ENCODE data around the gene TBC1D19.

Gene TBC1D19

GRCh38 chr4:26732356-26732755, 148.5 kb downstream of the TBC1D19 start:
- Histone ChIP-seq H3K9me3 (ENCODE audit: low read length) (no peaks in the 10 kb centered on the region), H3K79me2 (ENCODE audit: insufficient read depth, low read length) (no peaks in the 10 kb centered on the region), H3K27ac (ENCODE audit: low read depth, low read length, poor library complexity, severe bottlenecking) (no peak overlapping the region), H3K4me1 (ENCODE audit: insufficient read depth, low read length, severe bottlenecking) (no peaks in the 10 kb centered on the region), H3K4me3 (ENCODE audit: low read depth, low read length, poor library complexity, severe bottlenecking) (no peak overlapping the region), H3K36me3 (ENCODE audit: insufficient read depth, low read length) (no peaks in the 10 kb centered on the region), H4K20me1 (ENCODE audit: insufficient read depth, low read length) (no peaks in the 10 kb centered on the region), H3F3A (ENCODE audit: insufficient read depth, low read length) (no peaks in the 10 kb centered on the region), H2AFZ (ENCODE audit: low read length) (no peak overlapping the region), H3K9me2 (ENCODE audit: low read depth, low read length) (no peaks in the 10 kb centered on the region), H3K27me3 (ENCODE audit: insufficient read depth, low read length) (no peaks in the 10 kb centered on the region), H3K9ac (ENCODE audit: low read length) (no peak overlapping the region), H3K4me2 (ENCODE audit: low read length) (no peak overlapping the region)
- TF ChIP-seq CTCF (IDR thresholded peaks at IDR 0.05; ENCODE audit: low read length), result no peak

GRCh38 chr4:26736621-26737020, 152.7 kb downstream of the TBC1D19 start:
- Histone ChIP-seq H3K36me3 (ENCODE audit: insufficient read depth, low read length) (no peaks in the 10 kb centered on the region), H3F3A (ENCODE audit: insufficient read depth, low read length) (no peaks in the 10 kb centered on the region), H3K4me2 (ENCODE audit: low read length) (no peak overlapping the region), H3K4me1 (ENCODE audit: insufficient read depth, low read length, severe bottlenecking) (no peaks in the 10 kb centered on the region), H3K4me3 (ENCODE audit: low read depth, low read length, poor library complexity, severe bottlenecking) (no peak overlapping the region), H3K27me3 (ENCODE audit: insufficient read depth, low read length) (no peaks in the 10 kb centered on the region), H2AFZ (ENCODE audit: low read length) (no peak overlapping the region), H3K9me3 (ENCODE audit: low read length) (no peaks in the 10 kb centered on the region), H4K20me1 (ENCODE audit: insufficient read depth, low read length) (no peaks in the 10 kb centered on the region), H3K9me2 (ENCODE audit: low read depth, low read length) (no peaks in the 10 kb centered on the region), H3K9ac (ENCODE audit: low read length) (no peak overlapping the region), H3K79me2 (ENCODE audit: insufficient read depth, low read length) (no peaks in the 10 kb centered on the region), H3K27ac (ENCODE audit: low read depth, low read length, poor library complexity, severe bottlenecking) (no peak overlapping the region)
- TF ChIP-seq CTCF (IDR thresholded peaks at IDR 0.05; ENCODE audit: low read length) (no peak), EZH2 (IDR thresholded peaks at IDR 0.05; ENCODE audit: borderline replicate concordance, low read length) (no peak)

- no peak overlapping the region for H3K9ac ChIP-seq (ENCODE audit: low read length)
- H3K27me3 ChIP-seq (ENCODE audit: insufficient read depth, low read length), result no peaks in the 10 kb centered on the region
- no peaks in the 10 kb centered on the region for H3K36me3 ChIP-seq (ENCODE audit: insufficient read depth, low read length)
- no peak overlapping the region for H3K4me3 ChIP-seq (ENCODE audit: low read depth, low read length, poor library complexity, severe bottlenecking)
- no peak overlapping the region for H3K4me2 ChIP-seq (ENCODE audit: low read length)
- H3K27ac ChIP-seq (ENCODE audit: low read depth, low read length, poor library complexity, severe bottlenecking), result no peak overlapping the region
- H3K4me1 ChIP-seq (ENCODE audit: insufficient read depth, low read length, severe bottlenecking), result no peaks in the 10 kb centered on the region
- H4K20me1 ChIP-seq (ENCODE audit: insufficient read depth, low read length), result no peaks in the 10 kb centered on the region
- no peaks in the 10 kb centered on the region for H3K9me3 ChIP-seq (ENCODE audit: low read length)
- H3F3A ChIP-seq (ENCODE audit: insufficient read depth, low read length), result no peaks in the 10 kb centered on the region
- no peaks in the 10 kb centered on the region for H3K9me2 ChIP-seq (ENCODE audit: low read depth, low read length)
- TF ChIP-seq EZH2 (IDR thresholded peaks at IDR 0.05; ENCODE audit: borderline replicate concordance, low read length), result no peak
- TF ChIP-seq CTCF (IDR thresholded peaks at IDR 0.05; ENCODE audit: low read length), result no peak
- H2AFZ ChIP-seq (ENCODE audit: low read length), result no peak overlapping the region
- no peaks in the 10 kb centered on the region for H3K79me2 ChIP-seq (ENCODE audit: insufficient read depth, low read length)
These were observed 153.5 kb downstream of the TBC1D19 start for GRCh38 chr4:26737385-26737784.
